HT1080 (cell line): Measurements from ENCODE around the gene DLGAP1. TPM values are rescaled to one million over a fixed set of nuclear protein-coding genes. Genes with fewer than 3 reads are reported as not detected.
A peak's percentile ranks its signal among the peaks of the same experiment; 100 is the strongest.
"Not testable (repeated sequence)": the region's sequence is repeated elsewhere in the genome, so short reads cannot be mapped to it uniquely, and the experiment has no call there.

Experiments used
- DNase-seq: peaks from one replicate; pipeline ENCODE4 v3.0.0-alpha.2; 2015; ENCODE audit warnings: low read depth
- total RNA-seq: library from RNA; depleted of rRNA; stranded (reverse); fragments of >200 nt; shearing (Covaris generic); gene quantifications from 2 replicates; pipeline ENCODE4 v1.2.3, GENCODE V29; 2014

Gene DLGAP1
- total RNA-seq, 1 experiment from 2014 or later, result not detected

DNA sequence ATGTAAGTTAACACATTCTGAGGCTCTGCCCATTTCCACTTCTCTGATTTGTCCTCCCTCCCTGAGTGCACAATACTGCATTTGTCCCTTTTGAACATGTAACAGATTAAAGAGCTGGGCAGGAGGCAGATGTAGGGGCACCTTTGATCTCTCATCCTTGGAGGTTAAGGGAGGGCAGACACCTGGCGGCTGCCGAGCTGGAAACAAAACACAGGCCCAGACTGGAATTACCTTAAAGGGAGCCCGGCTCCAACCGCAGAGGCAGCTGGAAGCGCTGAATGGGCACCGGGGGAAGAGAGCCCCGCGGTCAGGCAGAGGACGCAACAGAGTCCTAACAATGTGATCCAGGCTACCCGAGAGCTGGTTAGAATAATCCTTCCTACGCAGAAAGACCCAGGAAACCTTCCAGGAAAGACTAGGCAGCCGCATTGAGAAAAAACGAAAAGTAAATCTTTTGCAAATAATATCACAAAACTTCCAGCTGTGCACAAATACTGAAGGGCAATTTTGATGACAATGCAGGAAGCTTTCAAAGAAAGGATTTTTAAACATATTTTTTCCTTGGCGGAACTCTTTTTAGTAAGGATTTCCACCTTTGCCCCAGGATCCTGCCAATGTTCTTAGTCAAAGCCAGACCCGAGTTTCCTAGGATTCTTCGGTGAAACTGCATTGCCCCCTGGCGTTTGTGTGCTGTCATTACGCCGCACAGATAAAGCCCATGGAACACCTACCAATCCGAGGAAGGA is 789.2 kb downstream of the DLGAP1 start:
- peak; percentile 83 for DNase-seq

DNA sequence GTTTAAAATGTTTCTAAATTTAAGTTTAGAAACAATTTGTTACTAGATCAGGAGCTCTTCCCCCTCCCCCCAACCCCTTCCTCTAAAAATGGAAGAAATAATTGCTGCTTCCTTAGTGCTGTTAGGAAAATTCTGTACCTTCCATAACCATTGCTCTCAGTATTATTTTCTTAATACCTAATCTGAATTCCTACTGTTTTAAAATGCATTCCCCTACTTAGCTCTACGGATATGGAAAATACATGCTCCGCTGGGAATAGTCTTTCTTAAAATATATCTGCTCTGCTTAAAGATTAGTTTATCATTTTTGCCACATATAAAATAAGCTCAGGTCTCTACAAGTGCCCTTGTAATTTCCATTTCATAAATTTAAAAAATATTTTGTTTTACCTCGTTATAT is 789.9 kb downstream of the DLGAP1 start:
- no peak for DNase-seq

DNA sequence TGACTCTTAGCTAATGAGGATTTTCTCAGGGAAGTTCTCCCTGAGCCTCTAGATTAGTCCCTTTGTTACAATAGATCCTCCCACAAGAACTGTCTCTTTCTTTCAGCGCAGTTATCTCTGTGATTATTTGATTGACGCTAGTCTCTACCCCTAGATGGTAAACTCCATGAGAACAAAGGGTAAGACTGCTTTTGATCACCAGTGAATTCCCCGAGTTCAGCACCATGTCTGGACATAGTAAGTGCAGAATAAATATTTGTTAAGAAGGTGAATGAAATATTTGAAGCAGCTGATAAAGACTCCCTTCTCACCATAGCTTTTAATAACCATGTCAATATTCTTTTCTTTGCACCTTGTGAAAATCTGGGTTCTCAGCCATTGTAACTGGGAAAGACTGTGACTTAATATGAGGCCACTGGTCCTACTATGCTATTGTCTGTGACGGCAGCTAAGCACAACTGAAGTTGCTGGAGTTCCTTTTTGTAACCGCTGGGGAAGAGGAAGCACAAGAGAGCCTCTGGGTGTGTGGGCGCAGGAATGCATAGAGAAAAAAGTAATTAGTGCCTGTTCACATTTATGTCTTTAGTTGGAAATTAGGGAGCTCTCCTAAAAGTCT is 790.4 kb downstream of the DLGAP1 start:
- no peak for DNase-seq

DNA sequence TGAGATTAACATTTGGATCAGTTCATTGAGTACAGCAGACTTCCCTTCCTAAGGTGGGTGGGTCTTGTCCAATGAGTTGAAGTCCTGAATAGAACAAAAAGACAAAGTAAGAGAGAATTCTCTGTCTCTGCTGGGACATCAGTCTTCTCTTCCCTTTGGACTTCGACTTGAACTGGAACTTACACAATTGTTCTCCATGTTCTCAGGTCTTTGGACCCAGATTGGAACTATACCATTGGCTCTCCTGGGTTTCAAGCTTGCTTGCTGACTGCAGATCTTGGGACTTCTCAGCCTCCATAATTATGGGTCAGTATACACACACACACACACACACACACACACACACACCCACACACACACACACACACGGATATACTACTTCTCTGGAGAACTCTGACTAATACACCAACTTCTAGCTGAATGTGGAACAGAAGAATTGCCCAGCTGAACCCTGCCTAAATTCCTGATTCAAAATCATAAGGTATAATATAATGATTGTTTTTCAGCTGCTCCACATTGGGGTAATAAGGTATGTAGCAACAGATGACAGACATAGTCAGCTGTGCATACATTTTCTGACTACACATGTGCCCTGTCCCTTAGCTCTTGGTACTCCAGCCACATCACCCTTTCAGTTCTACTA is 791.1 kb downstream of the DLGAP1 start:
- no peak for DNase-seq

DNA sequence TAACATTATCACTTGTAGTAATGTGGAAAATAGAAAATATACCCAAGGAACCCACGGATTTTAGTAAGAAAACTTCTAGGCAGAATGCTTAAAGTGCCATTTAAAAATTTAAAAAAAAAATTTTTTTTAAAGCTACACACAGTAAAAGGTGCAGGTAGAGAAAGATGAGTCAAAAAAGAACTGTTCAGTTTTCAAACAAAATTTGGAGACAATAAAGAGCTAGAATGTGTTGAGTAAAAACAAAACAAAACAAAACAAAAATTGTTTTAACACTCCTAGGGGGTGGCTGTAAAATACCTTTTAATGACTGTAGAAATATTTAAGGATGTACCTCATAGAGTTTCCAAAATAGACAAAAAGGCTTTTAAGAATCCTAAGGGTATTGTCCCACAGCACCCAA is 793.1 kb downstream of the DLGAP1 start:
- DNase-seq, result no peak

DNA sequence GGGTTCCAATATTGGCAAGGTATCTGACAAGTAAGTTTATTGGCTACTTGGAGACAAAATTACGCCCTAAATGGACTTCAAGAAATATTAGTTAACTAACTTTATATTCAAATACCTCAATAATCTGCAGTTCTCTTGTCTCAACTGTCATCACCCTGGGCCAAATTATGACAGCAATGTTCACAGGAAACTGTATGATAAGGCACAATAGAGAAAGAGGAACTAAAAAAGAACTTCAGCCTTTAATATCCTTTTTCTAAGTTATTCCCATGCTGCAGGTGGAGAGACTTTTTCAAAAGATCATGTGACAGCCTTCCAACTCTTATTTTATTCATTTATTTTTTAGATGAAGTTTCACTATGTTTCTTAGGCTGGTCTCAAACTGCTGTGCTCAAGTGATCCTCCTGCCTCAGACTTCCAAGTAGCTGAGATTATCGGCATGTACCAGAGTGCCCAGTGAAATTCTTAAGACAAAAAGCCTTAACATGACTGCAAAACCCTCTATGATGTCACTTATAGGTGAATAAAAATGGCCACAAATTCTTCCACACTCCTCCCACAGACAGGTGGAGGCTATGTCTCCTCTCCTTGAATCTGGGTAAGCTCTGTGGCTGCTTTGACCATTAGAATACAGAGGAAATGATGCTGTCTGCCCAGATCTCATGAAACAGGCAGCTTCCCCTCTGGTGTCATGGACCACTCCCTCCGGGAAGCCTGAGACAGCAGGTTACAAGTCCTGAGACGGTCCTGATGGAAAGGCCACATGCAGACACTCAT is 794.2 kb downstream of the DLGAP1 start:
- DNase-seq, result no peak

DNA sequence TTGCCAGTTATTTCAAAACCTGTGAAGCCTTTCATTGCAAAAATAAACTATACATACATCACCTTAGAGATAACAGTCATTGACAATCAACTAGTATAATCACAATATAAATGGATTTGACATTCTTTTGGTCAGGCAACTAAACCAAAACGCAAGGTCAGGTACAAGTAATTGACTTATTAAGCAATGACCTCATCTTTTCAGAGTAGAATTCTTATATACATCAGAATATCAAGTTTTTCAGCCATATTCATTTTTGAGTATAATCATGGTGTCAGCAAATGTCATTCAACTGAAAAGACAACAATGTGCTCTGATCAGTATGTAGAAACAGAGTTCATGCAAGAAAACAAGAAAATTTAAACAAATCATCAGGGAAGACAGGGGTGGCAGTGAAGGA is 796.6 kb downstream of the DLGAP1 start:
- DNase-seq, result no peak

DNA sequence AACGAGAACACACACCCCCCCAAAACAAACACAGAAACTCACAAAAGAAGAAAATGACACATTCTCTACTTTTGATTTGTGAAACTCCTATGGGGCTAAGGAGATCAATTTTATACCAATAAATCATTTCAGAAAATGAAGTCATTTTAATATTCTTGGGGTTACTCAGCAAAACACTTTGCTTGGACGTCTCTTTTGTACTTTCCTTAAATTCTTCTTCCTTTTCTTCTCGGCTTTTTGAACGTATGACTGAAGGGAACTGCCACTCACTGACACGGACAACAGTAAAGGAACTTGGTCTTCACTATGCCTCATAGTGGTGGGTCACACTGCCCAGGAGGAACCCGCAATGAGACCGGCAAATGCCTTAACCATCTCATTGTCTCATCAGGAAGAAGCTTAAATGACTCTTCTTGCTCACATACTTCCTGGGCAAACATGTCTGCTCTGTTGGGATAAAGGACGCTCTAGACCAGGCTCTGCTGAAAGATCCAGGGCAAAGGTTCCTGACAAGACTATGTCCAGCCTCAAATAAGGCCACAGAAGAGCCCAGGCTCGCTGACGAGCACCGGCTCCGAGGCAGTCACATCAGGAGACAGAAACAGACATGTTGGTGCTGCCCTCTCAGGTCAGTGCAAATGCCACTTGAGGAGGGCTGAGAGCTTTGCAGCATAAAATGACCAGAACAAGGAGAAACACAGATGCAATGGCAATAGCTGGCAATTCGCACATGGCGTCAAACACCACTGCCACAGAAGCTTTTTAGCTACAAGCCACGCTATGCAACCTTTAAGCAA is 799.7 kb downstream of the DLGAP1 start:
- no peak for DNase-seq

DNA sequence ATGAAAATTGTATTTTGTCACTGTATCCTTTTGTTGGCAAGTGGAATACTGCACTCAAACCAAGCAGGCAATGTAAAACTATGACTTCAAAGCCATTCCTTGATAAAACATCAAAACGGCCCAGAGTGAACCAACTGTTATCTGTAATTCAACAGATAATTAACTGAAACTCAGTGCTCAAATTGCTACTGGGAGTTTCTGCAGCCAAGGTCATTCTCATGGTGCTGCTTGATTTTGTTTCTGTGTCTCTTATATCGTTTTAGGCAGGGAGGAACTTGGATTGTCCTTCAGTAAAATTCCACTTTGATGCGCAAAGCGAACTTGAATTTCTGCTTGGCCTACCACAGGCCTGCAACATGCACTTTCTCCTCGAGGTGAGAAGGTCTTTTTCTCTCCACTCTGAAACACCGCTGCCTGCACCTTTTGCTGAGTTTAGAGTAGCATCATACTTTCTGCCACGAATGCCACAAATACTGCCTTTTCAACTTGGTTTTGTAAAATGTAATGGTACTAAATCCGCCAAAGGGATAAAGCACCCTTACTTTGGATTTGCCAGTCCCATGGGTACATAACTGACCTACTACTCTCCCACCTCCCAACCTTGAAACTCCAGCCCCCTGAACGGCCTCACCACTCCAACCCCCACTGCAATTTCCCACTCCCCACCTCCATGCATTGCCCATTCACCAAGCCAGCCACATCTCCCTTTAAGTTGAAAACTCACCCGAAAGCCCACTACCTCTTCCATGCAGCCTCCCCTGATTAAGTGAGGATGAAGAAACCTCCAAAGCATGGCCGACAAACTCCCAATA is 800.5 kb downstream of the DLGAP1 start:
- no peak for DNase-seq

DNA sequence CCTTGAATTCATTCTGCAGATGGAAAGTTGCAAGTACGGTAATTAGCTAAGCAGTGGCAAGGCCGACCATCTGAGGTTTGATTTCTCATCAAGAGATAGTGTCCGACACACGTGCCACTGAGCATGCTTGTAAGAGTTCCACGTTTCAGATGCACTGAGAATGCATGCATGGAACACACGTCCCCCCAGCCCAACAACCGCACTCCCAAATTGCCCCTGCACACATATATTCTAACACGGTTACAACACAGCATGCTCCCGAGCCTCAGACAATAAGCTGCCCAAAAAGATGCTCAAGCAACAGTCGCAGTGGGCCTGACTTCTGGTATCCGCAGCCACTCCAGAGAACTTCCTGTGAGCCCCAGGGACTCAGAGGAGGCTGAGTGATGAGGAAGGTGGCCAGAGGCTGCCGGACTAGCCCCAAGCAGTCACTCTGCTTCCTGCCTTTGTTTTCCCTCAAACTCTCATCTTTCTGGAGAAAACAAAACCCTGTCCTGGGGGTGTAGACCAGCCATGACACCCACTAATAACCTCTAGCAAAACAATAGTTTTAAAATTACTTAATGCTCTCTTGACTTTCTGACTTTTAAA is 801.2 kb downstream of the DLGAP1 start:
- DNase-seq, result no peak

DNA sequence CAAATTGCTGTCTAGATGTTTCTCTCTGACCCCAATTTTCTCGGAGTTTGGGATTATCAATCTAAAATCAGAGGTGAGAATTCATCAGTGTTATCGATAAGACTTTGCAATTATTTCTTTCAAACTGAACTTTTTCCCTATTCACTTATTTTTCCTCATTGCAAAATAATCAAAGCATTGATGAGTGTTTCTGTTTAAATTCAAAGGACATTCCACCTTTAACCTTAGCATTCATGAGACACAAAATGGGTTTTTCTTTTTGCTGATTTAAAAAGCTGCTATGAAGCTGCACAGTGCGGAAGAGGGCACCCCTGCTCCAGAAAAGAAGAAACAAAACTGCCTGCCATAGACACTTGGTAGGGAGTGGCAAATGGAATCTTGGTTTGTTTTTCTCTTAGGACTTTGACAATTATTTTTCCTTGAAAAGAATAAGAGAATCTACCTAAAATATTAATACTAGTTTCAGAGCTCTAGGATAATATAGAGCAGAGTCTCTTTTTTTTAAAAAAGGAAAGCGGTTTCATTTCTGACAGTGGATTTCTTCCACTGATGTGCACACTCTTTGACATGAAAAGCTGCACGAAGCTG is 801.8 kb downstream of the DLGAP1 start:
- DNase-seq, result peak; percentile 29

DNA sequence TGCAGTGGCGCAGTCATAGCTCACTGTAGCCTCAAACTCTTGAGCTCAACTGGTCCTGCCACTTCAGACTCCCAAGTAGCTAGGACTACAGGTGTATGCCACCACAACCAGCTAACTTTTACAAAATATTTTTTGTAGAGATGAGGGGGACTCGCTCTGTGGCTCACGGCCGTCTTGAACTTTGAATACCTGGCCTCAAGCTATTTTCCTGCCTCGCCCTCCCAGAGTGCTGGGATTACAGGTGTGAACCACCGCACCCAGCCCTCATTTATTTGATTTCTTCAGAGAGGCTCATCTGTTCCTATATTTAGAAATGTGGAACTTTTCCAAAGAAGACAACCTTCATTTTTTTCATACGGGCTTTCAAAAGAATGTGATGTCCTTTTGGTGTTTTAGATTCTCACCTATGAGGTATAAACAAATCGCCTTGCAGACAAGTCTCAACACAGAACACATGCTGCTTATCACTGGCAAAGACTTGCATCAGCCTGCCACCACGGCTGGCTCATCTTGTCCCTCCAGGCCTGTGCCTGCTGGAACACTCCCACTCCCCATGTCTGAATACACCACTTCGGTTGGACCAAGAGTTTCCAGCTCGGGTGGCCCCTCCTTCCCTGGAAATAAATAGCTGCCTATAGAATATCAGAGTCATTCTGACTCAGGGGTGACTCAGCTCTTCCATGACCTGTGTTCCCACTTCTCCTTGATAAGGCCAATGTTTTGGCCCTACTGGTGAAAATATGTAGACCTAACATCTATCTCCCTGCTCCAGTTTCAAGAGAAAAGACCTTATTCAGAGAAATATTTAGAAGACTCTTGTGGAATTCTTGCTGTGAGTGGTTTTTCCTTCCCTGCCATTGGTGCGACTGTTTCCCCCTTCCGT is 802.5 kb downstream of the DLGAP1 start:
- DNase-seq, result peak; percentile 98

DNA sequence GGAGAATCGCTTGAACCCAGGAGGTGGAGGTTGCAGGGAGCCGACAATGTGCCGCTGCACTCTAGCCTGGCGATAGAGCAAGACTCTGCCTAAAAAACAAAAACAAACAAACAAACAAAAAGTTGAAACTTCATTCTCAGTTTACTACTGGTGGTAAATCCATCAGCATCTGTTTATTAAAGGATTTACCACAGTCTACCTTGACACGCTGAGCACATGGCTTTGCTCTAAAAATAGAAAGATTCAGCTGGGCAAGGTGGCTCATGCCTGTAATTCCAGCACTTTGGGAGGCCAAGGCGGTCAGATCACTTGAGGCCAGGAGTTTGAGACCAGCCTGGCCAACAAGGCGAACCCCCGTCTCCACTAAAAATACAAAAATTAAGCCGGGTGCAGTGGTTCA is 803.8 kb downstream of the DLGAP1 start:
- no peak for DNase-seq

DNA sequence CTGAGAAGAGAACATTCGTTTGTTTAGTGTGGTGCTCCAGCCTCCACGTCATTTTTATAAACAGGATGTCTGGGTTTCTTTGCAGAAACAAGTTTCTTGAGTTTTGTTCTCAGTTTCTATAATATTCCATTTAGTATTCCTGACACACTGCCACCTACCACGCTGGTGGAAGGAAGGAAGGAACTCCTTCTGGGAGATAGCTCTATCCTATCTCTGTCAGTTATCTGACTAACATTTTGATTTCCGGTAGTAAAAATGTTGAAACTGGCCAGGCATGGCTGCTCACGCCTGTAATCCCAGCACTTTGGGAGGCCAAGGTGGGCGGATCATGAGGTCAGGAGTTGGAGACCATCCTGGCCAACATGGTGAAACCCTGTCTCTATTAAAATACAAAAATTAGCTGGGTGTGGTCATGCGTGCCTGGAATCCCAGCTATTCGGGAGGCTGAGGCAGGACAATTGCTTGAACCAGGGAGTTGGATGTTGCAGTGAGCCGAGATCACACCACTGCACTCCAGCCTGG is 804.5 kb downstream of the DLGAP1 start:
- not testable (repeated sequence) for DNase-seq

DNA sequence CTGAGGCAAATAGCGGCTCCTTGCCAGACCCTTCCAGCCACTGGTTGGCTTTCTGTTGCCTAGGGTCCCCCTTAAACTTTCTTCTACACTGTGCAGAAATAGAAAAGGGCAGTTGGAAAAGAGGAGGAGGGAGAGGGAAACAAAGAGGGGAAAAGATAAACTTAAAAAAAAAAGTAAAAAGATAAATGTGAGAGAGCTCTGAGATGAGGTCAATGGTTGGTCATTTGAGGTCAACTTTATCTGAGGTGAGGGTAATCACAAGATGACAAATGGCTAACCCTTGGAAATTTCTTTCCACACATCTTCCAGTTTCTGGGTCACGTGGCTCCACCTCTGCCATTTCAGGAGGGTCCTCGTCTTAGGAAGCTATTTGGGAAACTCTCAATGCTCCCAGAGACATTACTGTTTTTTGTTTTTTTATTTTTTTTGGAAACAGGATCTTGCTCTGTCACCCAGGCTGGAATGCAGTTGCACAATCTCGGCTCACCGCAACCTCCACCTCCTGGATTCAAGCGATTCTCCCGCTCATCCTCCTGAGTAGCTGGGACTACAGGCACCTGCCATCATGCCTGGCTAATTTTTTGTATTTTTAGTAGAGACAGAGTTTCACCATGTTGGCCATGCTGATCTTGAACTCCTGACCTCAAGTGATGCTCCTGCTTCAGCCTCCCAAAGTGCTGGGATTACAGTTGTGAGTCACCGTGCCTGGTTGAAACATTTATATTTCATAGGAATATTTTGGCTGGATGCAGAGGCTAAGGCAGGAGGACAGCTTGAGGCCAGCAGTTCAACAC is 805.3 kb downstream of the DLGAP1 start:
- DNase-seq, result peak; percentile 94

DNA sequence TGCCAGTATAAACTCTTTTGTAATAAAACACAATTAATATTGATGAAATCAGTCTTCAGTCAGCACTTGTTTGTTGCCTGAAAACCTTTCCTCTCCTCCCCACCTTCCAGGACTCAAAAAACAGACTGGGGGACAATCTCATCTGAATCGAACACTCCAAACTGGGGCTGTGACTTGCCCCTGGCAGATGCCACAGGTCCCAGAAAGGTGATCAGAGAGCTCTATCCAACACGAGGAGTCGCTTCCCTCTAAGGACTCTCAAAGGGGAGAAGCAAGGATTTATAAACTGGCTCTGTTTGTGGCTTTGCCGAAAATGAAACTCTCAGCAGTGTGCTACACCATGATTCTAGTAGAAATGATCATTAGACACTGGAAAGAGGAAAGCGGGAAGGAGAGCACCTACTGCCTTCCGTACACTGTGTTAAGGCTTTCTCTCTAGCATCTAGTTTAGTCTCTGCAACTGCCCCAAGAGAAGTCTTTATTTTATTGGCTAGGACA is 805.9 kb downstream of the DLGAP1 start:
- DNase-seq, result no peak

DNA sequence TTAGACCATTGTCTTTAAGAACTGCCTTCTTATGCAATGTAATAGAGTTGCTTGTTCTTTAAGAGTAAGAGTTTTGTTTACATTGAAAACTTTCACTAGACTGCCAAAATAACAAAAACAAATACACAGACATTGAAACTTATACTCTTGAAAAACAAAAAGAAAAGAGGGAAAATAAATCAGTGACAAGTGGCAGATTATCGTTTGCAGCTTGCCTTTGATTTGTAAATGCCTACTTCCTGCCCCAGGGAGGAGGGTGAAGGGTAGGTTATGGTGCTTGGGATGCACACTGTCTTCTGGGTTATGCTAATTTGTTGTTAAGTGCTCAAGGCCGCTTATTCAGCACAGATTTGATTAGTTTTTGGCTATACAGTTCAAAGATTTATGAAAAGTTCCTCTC is 806.5 kb downstream of the DLGAP1 start:
- no peak for DNase-seq
